Stomach (tissue), 4 donors: Measurements from ENCODE around the gene KRTAP1-3.
"Not testable (repeated sequence)": the region's sequence is repeated elsewhere in the genome, so short reads cannot be mapped to it uniquely, and the experiment has no call there.

Source experiments
- CTCF ChIP-seq, 7 experiments: fragments of 450-650 bp in 4 of 7; fragments of 200-600 bp in 3 of 7; sonication (generic) in 3 of 7; IDR thresholded peaks; one replicate each; pipeline ENCODE4 v1.5.1; 2016 to 2019; ENCODE audit warnings: antibody characterized with exemption in 7 of 7, control low read depth in 2 of 7, mild to moderate bottlenecking in 1 of 7
- EP300 ChIP-seq: sonication (generic); formaldehyde crosslinking; IDR thresholded peaks from one replicate; pipeline ENCODE4 v1.6.1; 2017; ENCODE audit warnings: antibody characterized with exemption
- POLR2A ChIP-seq, 4 donors: fragments of 450-650 bp; IDR thresholded peaks; one replicate each; pipeline ENCODE4 v1.6.1; 2016; ENCODE audit warnings: antibody characterized with exemption in 4 of 4, control low read depth in 2 of 4, mild to moderate bottlenecking in 1 of 4, moderate library complexity in 1 of 4
- POLR2AphosphoS5 ChIP-seq, 3 donors: sonication (generic); formaldehyde crosslinking; IDR thresholded peaks; one replicate each; pipeline ENCODE4 v1.6.1; 2016; ENCODE audit warnings: antibody characterized with exemption in 3 of 3

- not testable (repeated sequence) for TF ChIP-seq POLR2A (IDR thresholded peaks at IDR 0.05); CTCF (IDR thresholded peaks at IDR 0.05); POLR2AphosphoS5 (IDR thresholded peaks at IDR 0.05); EP300
Observed at GRCh38 chr17:41084100-41084856, 49.6 kb upstream of the KRTAP1-3 start, which contains the start of gene KRTAP4-7.
